Kidney (tissue), 14 donors: ENCODE measurements around the gene PCTP. TPM values are rescaled to one million over a fixed set of nuclear protein-coding genes. Genes with fewer than 3 reads are reported as not detected.

Source experiments
- DNase-seq, 5 donors: peaks; one replicate each; pipeline ENCODE4 v3.0.0-alpha.2; 2013 to 2020
- FAIRE-seq: peaks from 2 replicates; lab custom pipeline; 2012; peaks lifted over from hg19 to GRCh38; lab: Jason Lieb, UNC
- H3K27ac ChIP-seq, 2 donors: one replicate each; pipeline ENCODE4 v1.7.0; 2013; ENCODE audit warnings: low read depth in 2 of 2, low read length in 2 of 2, inconsistent platforms in 1 of 2
- H3K27me3 ChIP-seq: one replicate; pipeline ENCODE4 v1.7.1; 2013; ENCODE audit warnings: low read length, inconsistent platforms; ENCODE audit not compliant: control insufficient read depth, insufficient read depth
- H3K36me3 ChIP-seq, 3 donors: one replicate each; pipeline versions ENCODE4 v1.7.0 to v1.7.1; 2013; ENCODE audit warnings: low read length in 3 of 3, control low read depth in 1 of 3, inconsistent platforms in 1 of 3; ENCODE audit not compliant: insufficient read depth in 3 of 3, control insufficient read depth in 2 of 3
- H3K4me1 ChIP-seq, 3 donors: one replicate each; pipeline versions ENCODE4 v1.7.0 to v1.7.1; 2013; ENCODE audit warnings: low read length in 3 of 3, inconsistent platforms in 1 of 3, low read depth in 1 of 3; ENCODE audit not compliant: control insufficient read depth in 2 of 3, insufficient read depth in 2 of 3
- H3K4me3 ChIP-seq, 3 donors: one replicate each; pipeline versions ENCODE4 v1.7.0 to v1.8.1; 2013; ENCODE audit warnings: low read length in 3 of 3, control low read depth in 1 of 3, inconsistent platforms in 1 of 3
- H3K9ac ChIP-seq, 3 donors: one replicate each; pipeline versions ENCODE4 v1.7.0 to v1.7.1; 2013; ENCODE audit warnings: low read length in 3 of 3, control low read depth in 1 of 3, inconsistent platforms in 1 of 3
- H3K9me3 ChIP-seq, 3 donors: one replicate each; pipeline versions ENCODE4 v1.7.0 to v1.7.1; 2013; ENCODE audit warnings: low read length in 3 of 3, control low read depth in 1 of 3, inconsistent platforms in 1 of 3; ENCODE audit not compliant: control insufficient read depth in 2 of 3, insufficient read depth in 1 of 3
- CTCF ChIP-seq: IDR thresholded peaks from 3 replicates; pipeline ENCODE4 v1.5.1; 2012; ENCODE audit warnings: mild to moderate bottlenecking, moderate library complexity, borderline replicate concordance; ENCODE audit not compliant: insufficient read depth; ENCODE audit errors: extremely low read depth
- intact Hi-C: fragments of 100-400 bp; cut with DNase I; formaldehyde crosslinking; loops from one replicate; pipeline ENCODE4 v1.11.1; 2022
- polyA plus RNA-seq: library from polyadenylated mRNA; stranded (reverse); fragments of 350-450 nt; fragmentation: Illumina TruSeq; extraction: RNeasy Lipid Tissue Mini Kit (QIAGEN cat#74804); gene quantifications from one replicate; pipeline ENCODE4 v1.2.3, GENCODE V29; 2014; ENCODE audit warnings: low read depth, low replicate concordance; ENCODE audit not compliant: insufficient read depth
- total RNA-seq: library from RNA; stranded (reverse); fragmentation: NEBNext Ultra II Directional; extraction: Animal tissue kit (Norgen Biotek cat#: 25700); gene quantifications from one replicate; pipeline ENCODE4 v1.2.1, GENCODE V29; 2021
- donor health status: control.
- donor health status: control.
- donor health status: control.
- donor health status: control.
- donor health status: control.
- donor health status: DM: yes; HTN: yes; CAD: no.
- donor health status: Normal renal cell carcinoma (clear cell type).

The PCTP gene
- total and polyA plus RNA-seq, 2 donors from 2014 or later, result 18.7 to 39.2 TPM

- DNase-seq, result no peak
- Histone ChIP-seq H3K36me3 (no peaks in the 10 kb centered on the region), H3K4me1 (no peaks in the 10 kb centered on the region), H3K4me3 (no peak overlapping the region), H3K9ac (no peak overlapping the region), H3K27ac (no peak overlapping the region), H3K9me3 (peaks cover 0 to 4% (median 0%) of the 10 kb centered on the region in 3 donors), H3K27me3 (no peaks in the 10 kb centered on the region)
- intact Hi-C loops, result no loop called here
- TF ChIP-seq CTCF, result no peak
- no peak for FAIRE-seq
Observed at GRCh38 chr17:55705847-55706246, 45.0 kb upstream of the PCTP start.

- TF ChIP-seq CTCF, result no peak
- H3K27ac ChIP-seq, result no peak overlapping the region
Observed at GRCh38 chr17:55706808-55707773, 43.8 kb upstream of the PCTP start.

GRCh38 chr17:55708175-55708974 lies 42.5 kb upstream of the PCTP start:
- H3K27ac ChIP-seq, result no peak overlapping the region

More at GRCh38 chr17:55706808-55707773, 43.8 kb upstream of the PCTP start:
- Histone ChIP-seq H3K27me3 (no peaks in the 10 kb centered on the region), H3K9ac (no peak overlapping the region), H3K9me3 (no peaks in the 10 kb centered on the region), H3K4me1 (no peaks in the 10 kb centered on the region), H3K4me3 (no peak overlapping the region), H3K36me3 (no peaks in the 10 kb centered on the region)
- no peak for FAIRE-seq
- intact Hi-C loops, result no loop called here
- no peak for DNase-seq

More at GRCh38 chr17:55708175-55708974, 42.5 kb upstream of the PCTP start:
- no peaks in the 10 kb centered on the region for H3K4me1 ChIP-seq
- H3K9me3 ChIP-seq, result no peaks in the 10 kb centered on the region
- no peak overlapping the region for H3K4me3 ChIP-seq
- no peak overlapping the region for H3K9ac ChIP-seq
- no peak for FAIRE-seq
- intact Hi-C loops, result no loop called here
- no peak for DNase-seq
- H3K27me3 ChIP-seq, result no peaks in the 10 kb centered on the region
- TF ChIP-seq CTCF, result no peak
- no peaks in the 10 kb centered on the region for H3K36me3 ChIP-seq
